Measurements from ENCODE around the gene EHHADH. TPM values are rescaled to one million over a fixed set of nuclear protein-coding genes. Genes with fewer than 3 reads are reported as not detected.

Gene EHHADH
- 5.0 and 5.3 TPM in 2 replicates for total RNA-seq

GRCh38 chr3:185253645-185254410, at the start of gene EHHADH:
Gene EHHADH (minus strand): TSS chr3:185254049. CDS start chr3:185254022, 27 bp downstream.

DNA sequence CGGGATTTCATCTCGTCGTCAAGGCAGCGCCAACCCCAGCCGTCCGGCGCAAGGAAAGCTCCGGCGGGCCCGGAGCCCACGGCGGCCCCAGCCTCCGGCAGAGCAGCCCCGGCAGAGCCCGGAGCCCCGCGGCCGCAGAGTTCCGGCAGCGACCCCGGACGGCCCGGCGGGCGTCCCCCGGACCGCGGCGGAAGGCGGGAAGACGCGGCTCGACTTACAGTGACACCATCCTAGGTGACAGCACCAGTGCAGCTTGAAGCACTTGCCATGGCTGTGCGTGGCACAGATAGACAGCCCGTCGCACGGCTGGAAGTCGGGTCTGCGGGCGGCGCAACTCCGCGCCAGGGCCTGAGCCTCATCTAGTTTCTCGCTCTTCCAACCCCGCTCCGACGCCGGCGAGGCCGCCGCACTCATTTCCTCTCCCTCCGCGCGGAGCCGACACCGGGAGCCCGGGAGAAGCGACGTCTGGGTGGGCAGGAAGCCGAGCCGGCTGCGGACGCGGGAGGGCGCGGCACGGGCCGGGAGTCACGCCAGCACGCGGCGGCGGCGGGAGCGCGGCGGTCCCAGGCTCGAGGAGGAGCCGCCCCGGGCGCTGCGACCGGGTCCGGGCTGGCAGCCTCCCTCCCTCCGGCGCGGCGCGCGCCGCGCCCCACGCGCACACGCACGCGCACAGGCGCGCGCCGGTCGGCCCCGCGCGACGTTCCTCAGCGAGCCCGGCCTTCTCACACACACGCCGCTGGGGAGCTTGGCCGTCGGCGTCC, 101.3 kb downstream of the EHHADH start, which contains the start of gene C3orf70:
Gene C3orf70, minus strand, starts transcription at position 651 of the 761 bp plus-strand sequence. Its CDS starts 237 bp downstream, at position 414.

Other genes starting within 250 kb of the EHHADH start
- 0.99 and 2.0 TPM in 2 replicates for gene C3orf70, start 101.0 kb downstream of the EHHADH start, total RNA-seq
- 13.1 and 17.6 TPM in 2 replicates for gene MAP3K13, start 109.1 kb upstream of the EHHADH start, total RNA-seq
- 10.4 TPM in 2 replicates for gene TMEM41A, start 245.0 kb upstream of the EHHADH start, total RNA-seq

Measured in aortic smooth muscle cell (primary cell).